Kidney (tissue), 14 donors: Measurements from ENCODE around the gene ILF2. TPM values are rescaled to one million over a fixed set of nuclear protein-coding genes. Genes with fewer than 3 reads are reported as not detected.
A peak's percentile ranks its signal among the peaks of the same experiment; 100 is the strongest.

Experiments used
- DNase-seq, 5 donors: peaks; one replicate each; pipeline ENCODE4 v3.0.0-alpha.2; 2013 to 2020
- FAIRE-seq: peaks from 2 replicates; lab custom pipeline; 2012; peaks lifted over from hg19 to GRCh38; lab: Jason Lieb, UNC
- H3K27ac ChIP-seq, 2 donors: one replicate each; pipeline ENCODE4 v1.7.0; 2013; ENCODE audit warnings: low read depth in 2 of 2, low read length in 2 of 2, inconsistent platforms in 1 of 2
- H3K27me3 ChIP-seq: one replicate; pipeline ENCODE4 v1.7.1; 2013; ENCODE audit warnings: low read length, inconsistent platforms; ENCODE audit not compliant: control insufficient read depth, insufficient read depth
- H3K36me3 ChIP-seq, 3 donors: one replicate each; pipeline versions ENCODE4 v1.7.0 to v1.7.1; 2013; ENCODE audit warnings: low read length in 3 of 3, control low read depth in 1 of 3, inconsistent platforms in 1 of 3; ENCODE audit not compliant: insufficient read depth in 3 of 3, control insufficient read depth in 2 of 3
- H3K4me1 ChIP-seq, 3 donors: one replicate each; pipeline versions ENCODE4 v1.7.0 to v1.7.1; 2013; ENCODE audit warnings: low read length in 3 of 3, inconsistent platforms in 1 of 3, low read depth in 1 of 3; ENCODE audit not compliant: control insufficient read depth in 2 of 3, insufficient read depth in 2 of 3
- H3K4me3 ChIP-seq, 3 donors: one replicate each; pipeline versions ENCODE4 v1.7.0 to v1.8.1; 2013; ENCODE audit warnings: low read length in 3 of 3, control low read depth in 1 of 3, inconsistent platforms in 1 of 3
- H3K9ac ChIP-seq, 3 donors: one replicate each; pipeline versions ENCODE4 v1.7.0 to v1.7.1; 2013; ENCODE audit warnings: low read length in 3 of 3, control low read depth in 1 of 3, inconsistent platforms in 1 of 3
- H3K9me3 ChIP-seq, 3 donors: one replicate each; pipeline versions ENCODE4 v1.7.0 to v1.7.1; 2013; ENCODE audit warnings: low read length in 3 of 3, control low read depth in 1 of 3, inconsistent platforms in 1 of 3; ENCODE audit not compliant: control insufficient read depth in 2 of 3, insufficient read depth in 1 of 3
- CTCF ChIP-seq: IDR thresholded peaks from 3 replicates; pipeline ENCODE4 v1.5.1; 2012; ENCODE audit warnings: mild to moderate bottlenecking, moderate library complexity, borderline replicate concordance; ENCODE audit not compliant: insufficient read depth; ENCODE audit errors: extremely low read depth
- intact Hi-C: fragments of 100-400 bp; cut with DNase I; formaldehyde crosslinking; loops from one replicate; pipeline ENCODE4 v1.11.1; 2022
- polyA plus RNA-seq: library from polyadenylated mRNA; stranded (reverse); fragments of 350-450 nt; fragmentation: Illumina TruSeq; extraction: RNeasy Lipid Tissue Mini Kit (QIAGEN cat#74804); gene quantifications from one replicate; pipeline ENCODE4 v1.2.3, GENCODE V29; 2014; ENCODE audit warnings: low read depth, low replicate concordance; ENCODE audit not compliant: insufficient read depth
- total RNA-seq: library from RNA; stranded (reverse); fragmentation: NEBNext Ultra II Directional; extraction: Animal tissue kit (Norgen Biotek cat#: 25700); gene quantifications from one replicate; pipeline ENCODE4 v1.2.1, GENCODE V29; 2021
- donor health status: control.
- donor health status: control.
- donor health status: control.
- donor health status: control.
- donor health status: control.
- donor health status: DM: yes; HTN: yes; CAD: no.
- donor health status: Normal renal cell carcinoma (clear cell type).

Gene ILF2
- total and polyA plus RNA-seq, 2 donors from 2014 or later = 110 to 197 TPM

DNA sequence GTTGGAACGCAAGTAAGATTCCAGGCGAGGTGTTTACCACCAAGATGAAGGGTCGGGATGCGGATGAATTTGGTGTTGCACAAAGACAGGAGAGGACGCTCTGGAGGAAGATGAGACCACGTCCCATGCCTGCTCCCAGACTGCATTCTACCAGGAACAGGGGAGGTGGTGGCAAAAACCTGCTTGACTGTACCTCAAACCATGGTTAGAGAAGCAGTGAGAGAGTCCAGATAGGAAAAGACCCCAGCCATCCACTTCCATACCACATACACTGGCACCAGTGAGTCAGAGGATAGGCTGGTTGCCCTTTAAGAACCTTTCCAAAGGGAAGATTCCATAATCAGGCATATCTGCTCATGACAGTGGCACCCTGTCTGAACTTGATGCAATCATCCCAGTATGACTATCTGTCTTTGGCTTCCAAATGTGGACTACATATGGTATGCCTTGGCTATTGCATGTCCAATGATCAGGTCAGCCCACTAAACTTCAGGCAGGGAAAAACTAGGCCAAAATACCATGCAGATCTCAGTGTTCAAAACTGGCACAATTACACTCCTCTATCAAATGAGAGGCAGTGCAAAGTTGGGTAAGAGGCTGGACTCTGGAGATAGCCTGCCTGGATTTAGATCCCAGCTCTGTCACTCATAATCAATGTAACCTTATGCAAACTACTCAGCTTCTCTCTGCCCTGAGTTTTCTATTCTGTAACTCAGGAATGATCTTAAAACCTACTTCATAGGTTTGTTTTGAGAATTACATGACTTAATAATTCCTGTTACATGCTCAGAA, 28.3 kb upstream of the ILF2 start:
- Histone ChIP-seq H3K9me3 (no peaks in the 10 kb centered on the region), H3K4me3 (no peak overlapping the region), H3K36me3 (no peaks in the 10 kb centered on the region), H3K9ac (peak overlapping the region in 1 of 3 donors; percentile 6), H3K4me1 (peaks cover 4 to 6% (median 5%) of the 10 kb centered on the region in 3 donors), H3K27me3 (no peaks in the 10 kb centered on the region), H3K27ac (peak overlapping the region; percentile 68 to 78)
- DNase-seq (peak in 2 of 5 donors; percentile 9 to 54), FAIRE-seq (no peak)
- intact Hi-C loops = no loop called here
- no peak for TF ChIP-seq CTCF

- intact Hi-C loops = no loop called here
- Histone ChIP-seq H3K9ac (peak overlapping the region in 1 of 3 donors; percentile 46), H3K27ac (peak overlapping the region; percentile 93 to 94), H3K4me3 (peak overlapping the region in 1 of 3 donors; percentile 12), H3K27me3 (no peaks in the 10 kb centered on the region), H3K4me1 (peaks cover 4 to 6% (median 5%) of the 10 kb centered on the region in 3 donors), H3K36me3 (no peaks in the 10 kb centered on the region), H3K9me3 (no peaks in the 10 kb centered on the region)
- FAIRE-seq (no peak), DNase-seq (peak; percentile 70 to 95 (median 82))
- no peak for TF ChIP-seq CTCF
Measured at GRCh38 chr1:153698020-153698922, 27.5 kb upstream of the ILF2 start.

- DNase-seq (peak; percentile 86 to 97 (median 97)), FAIRE-seq (no peak)
- Histone ChIP-seq H3K9ac (peak overlapping the region in 1 of 3 donors; percentile 46), H3K36me3 (no peaks in the 10 kb centered on the region), H3K9me3 (no peaks in the 10 kb centered on the region), H3K4me1 (peaks cover 4 to 6% (median 5%) of the 10 kb centered on the region in 3 donors), H3K27ac (peak overlapping the region; percentile 93 to 94), H3K27me3 (no peaks in the 10 kb centered on the region), H3K4me3 (no peak overlapping the region)
- no peak for TF ChIP-seq CTCF
- intact Hi-C loops = no loop called here
Measured at GRCh38 chr1:153697191-153698019, 26.6 kb upstream of the ILF2 start.
